Effector CD4-positive, alpha-beta T cell (primary cell): ENCODE data around the gene PIM3.

ENCODE experiments used
- DNase-seq: peaks from one replicate; pipeline ENCODE4 v3.0.0-alpha.2; 2020

Gene PIM3

GRCh38 chr22:49928555-49929210, 31.9 kb upstream of the PIM3 start:
- DNase-seq: no peak

- peak; percentile 73 for DNase-seq
Observed at GRCh38 chr22:49929211-49929979, 31.2 kb upstream of the PIM3 start.

- DNase-seq: no peak
Observed at GRCh38 chr22:49929994-49930575, 30.5 kb upstream of the PIM3 start.

- DNase-seq: peak; percentile 30
Observed at GRCh38 chr22:49930596-49931412, 29.8 kb upstream of the PIM3 start.

GRCh38 chr22:49933236-49934159, 27.1 kb upstream of the PIM3 start:
- DNase-seq: no peak

- DNase-seq: peak; percentile 41
Observed at GRCh38 chr22:49934160-49934890, 26.2 kb upstream of the PIM3 start.

- peak; percentile 73 for DNase-seq
Observed at GRCh38 chr22:49934891-49935557, 25.5 kb upstream of the PIM3 start.

- no peak for DNase-seq
Observed at GRCh38 chr22:49935561-49935960, 25.0 kb upstream of the PIM3 start.

- peak; percentile 89 for DNase-seq
Observed at GRCh38 chr22:49936018-49936972, 24.3 kb upstream of the PIM3 start.

GRCh38 chr22:49936973-49937757, 23.4 kb upstream of the PIM3 start:
- no peak for DNase-seq

GRCh38 chr22:49937758-49938564, 22.6 kb upstream of the PIM3 start:
- DNase-seq: no peak

GRCh38 chr22:49938565-49939136, 21.9 kb upstream of the PIM3 start:
- DNase-seq: no peak

- DNase-seq: no peak
Observed at GRCh38 chr22:49941507-49942316, 18.9 kb upstream of the PIM3 start.

GRCh38 chr22:49942565-49943404, 17.8 kb upstream of the PIM3 start:
- DNase-seq: no peak

GRCh38 chr22:49943405-49943765, 17.2 kb upstream of the PIM3 start:
- no peak for DNase-seq
